HG02678 (cell line): ENCODE results near the gene XAB2.

Experiments used
- ATAC-seq: cut with Tn5 transposase; IDR thresholded peaks from one replicate; pipeline ENCODE4 v1.9.1; 2021; ENCODE audit warnings: mild to moderate bottlenecking, moderate library complexity; ENCODE audit not compliant: unreplicated experiment

Gene XAB2

GRCh38 chr19:7633698-7634097 is 4.4 kb upstream of the XAB2 start, which contains the start of gene PCP2:
Gene PCP2 (minus strand): TSS chr19:7633719. CDS start chr19:7633457, 262 bp downstream.
- no peak for ATAC-seq

- ATAC-seq: no peak
These were observed 3.2 kb upstream of the XAB2 start for GRCh38 chr19:7632340-7633203.

GRCh38 chr19:7631577-7631976 is 2.2 kb upstream of the XAB2 start:
- ATAC-seq: no peak

- no peak for ATAC-seq
These were observed 595 bp downstream of the XAB2 start for GRCh38 chr19:7628589-7629311.

GRCh38 chr19:7627166-7627565 is 2.2 kb downstream of the XAB2 start:
- no peak for ATAC-seq

GRCh38 chr19:7625763-7626372 is 3.5 kb downstream of the XAB2 start:
- no peak for ATAC-seq

- no peak for ATAC-seq
These were observed 4.5 kb downstream of the XAB2 start for GRCh38 chr19:7624810-7625209.

- no peak for ATAC-seq
These were observed 5.4 kb downstream of the XAB2 start for GRCh38 chr19:7623725-7624603.

- ATAC-seq: no peak
These were observed 6.2 kb downstream of the XAB2 start for GRCh38 chr19:7622933-7623685.

GRCh38 chr19:7620442-7621412 is 8.6 kb downstream of the XAB2 start:
- no peak for ATAC-seq

GRCh38 chr19:7619671-7620441 is 9.5 kb downstream of the XAB2 start:
- ATAC-seq: no peak

- ATAC-seq: no peak
These were observed 10.4 kb downstream of the XAB2 start for GRCh38 chr19:7618771-7619510.

- ATAC-seq: no peak
These were observed 11.0 kb downstream of the XAB2 start for GRCh38 chr19:7618348-7618747.

- no peak for ATAC-seq
These were observed 11.6 kb downstream of the XAB2 start for GRCh38 chr19:7617735-7618134.

GRCh38 chr19:7617172-7617571 is 12.2 kb downstream of the XAB2 start:
- ATAC-seq: no peak

GRCh38 chr19:7614859-7615741 is 14.2 kb downstream of the XAB2 start:
- no peak for ATAC-seq
